DND-41 (cell line): ENCODE measurements around the gene ATP1A2.

Experiments used
- CTCF ChIP-seq: IDR thresholded peaks from 2 replicates; pipeline ENCODE4 v1.5.1; 2012; ENCODE audit warnings: borderline replicate concordance, low read length, moderate library complexity, mild to moderate bottlenecking; ENCODE audit not compliant: poor library complexity, severe bottlenecking; ENCODE audit errors: extremely low read depth
- EZH2 ChIP-seq: IDR thresholded peaks from 3 replicates; pipeline ENCODE4 v1.6.1; 2012; ENCODE audit warnings: borderline replicate concordance, low read depth, mild to moderate bottlenecking, moderate library complexity, low read length, inconsistent platforms; ENCODE audit not compliant: severe bottlenecking

DNA sequence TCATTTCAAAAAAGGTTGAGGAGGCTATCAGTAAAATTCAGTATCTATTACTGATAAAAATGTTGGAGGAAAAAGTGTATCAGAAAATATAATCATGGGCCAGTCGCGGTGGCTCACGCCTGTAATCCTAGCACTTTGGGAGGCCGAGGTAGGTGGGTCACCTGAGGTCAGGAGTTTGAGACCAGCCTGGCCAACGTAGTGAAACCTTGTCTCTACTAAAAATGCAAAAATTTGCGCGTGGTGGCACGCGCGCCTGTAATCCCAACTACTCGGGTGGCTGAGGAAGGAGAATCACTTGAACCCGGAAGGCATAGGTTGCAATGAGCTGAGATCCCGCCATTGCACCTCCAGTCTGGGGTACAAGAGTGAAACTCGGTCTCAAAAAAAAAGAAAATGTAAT lies 30.5 kb downstream of the ATP1A2 start:
- TF ChIP-seq CTCF (no peak), EZH2 (no peak)
